ENCODE data around the gene KIF18B.

DNA sequence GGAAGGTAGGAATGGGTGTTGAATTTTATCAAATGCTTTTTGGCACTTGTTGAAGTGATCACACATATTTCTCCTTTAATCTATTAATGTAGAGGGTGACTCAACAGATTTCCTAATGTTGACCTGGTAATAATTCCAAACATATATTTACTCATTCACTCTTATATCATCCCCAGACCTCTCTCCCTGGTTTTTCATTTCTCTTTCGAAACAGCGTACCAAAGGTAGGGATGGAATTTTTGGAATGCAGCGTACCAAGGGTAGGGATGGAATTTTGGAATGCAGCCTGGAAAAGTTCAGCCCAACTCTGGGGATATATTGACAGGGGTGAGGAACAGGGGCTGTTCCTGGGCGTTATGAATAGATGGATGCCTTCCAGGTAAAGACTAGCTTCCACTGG lies 7.3 kb downstream of the KIF18B start:
- TF ChIP-seq CTCF (conservative IDR thresholded peaks at IDR 0.05 in 1 of 2, IDR thresholded peaks at IDR 0.05 in 1 of 2; ENCODE audit: low read depth in 1 of 2, low read length in 2 of 2) (no peak), EZH2 (IDR thresholded peaks at IDR 0.05; ENCODE audit: low read length, missing control alignments) (no peak)

All from fibroblast of lung (primary cell).